RWPE2 (cell line): ENCODE data around the gene CEP104.

Experiments
- ATAC-seq: fragments of 200-7000 bp; cut with Tn5 transposase; 3 replicates; pipeline ENCODE4 v1.9.1; 2021; ENCODE audit warnings: low read depth
- DNase-seq: peaks from one replicate; pipeline ENCODE4 v3.0.0-alpha.2; 2020; ENCODE audit warnings: low spot score
- H3K27ac ChIP-seq: fragments of 450-650 bp; 2 replicates; pipeline ENCODE4 v1.5.1; 2017; ENCODE audit warnings: mild to moderate bottlenecking; ENCODE audit not compliant: poor library complexity, severe bottlenecking
- H3K27me3 ChIP-seq: fragments of 250-450 bp; sonication (Bioruptor Pico); 2 replicates; pipeline ENCODE4 v1.5.1; 2021; ENCODE audit warnings: mild to moderate bottlenecking, moderate library complexity; ENCODE audit not compliant: insufficient read depth, poor library complexity, severe bottlenecking
- H3K36me3 ChIP-seq: fragments of 250-450 bp; sonication (Bioruptor Pico); 2 replicates; pipeline ENCODE4 v1.5.1; 2020; ENCODE audit warnings: low read depth, mild to moderate bottlenecking, moderate library complexity
- H3K4me1 ChIP-seq: fragments of 250-450 bp; sonication (Bioruptor Pico); 2 replicates; pipeline ENCODE4 v1.5.1; 2021; ENCODE audit warnings: mild to moderate bottlenecking, moderate library complexity; ENCODE audit not compliant: insufficient read depth, poor library complexity, severe bottlenecking
- H3K4me3 ChIP-seq: fragments of 250-450 bp; sonication (Bioruptor Pico); 2 replicates; pipeline ENCODE4 v1.5.1; 2021; ENCODE audit warnings: mild to moderate bottlenecking, moderate library complexity; ENCODE audit not compliant: severe bottlenecking
- H3K9me3 ChIP-seq: fragments of 250-450 bp; sonication (Bioruptor Pico); 2 replicates; pipeline ENCODE4 v1.5.1; 2021; ENCODE audit warnings: mild to moderate bottlenecking, moderate library complexity; ENCODE audit not compliant: severe bottlenecking
- TF ChIP-seq, protein P1 (sequence below): fragments of 450-650 bp; IDR thresholded peaks from one replicate; pipeline ENCODE4 v1.5.1; 2017; ENCODE audit warnings: mild to moderate bottlenecking, moderate library complexity; ENCODE audit not compliant: poor library complexity, severe bottlenecking

Gene CEP104

DNA sequence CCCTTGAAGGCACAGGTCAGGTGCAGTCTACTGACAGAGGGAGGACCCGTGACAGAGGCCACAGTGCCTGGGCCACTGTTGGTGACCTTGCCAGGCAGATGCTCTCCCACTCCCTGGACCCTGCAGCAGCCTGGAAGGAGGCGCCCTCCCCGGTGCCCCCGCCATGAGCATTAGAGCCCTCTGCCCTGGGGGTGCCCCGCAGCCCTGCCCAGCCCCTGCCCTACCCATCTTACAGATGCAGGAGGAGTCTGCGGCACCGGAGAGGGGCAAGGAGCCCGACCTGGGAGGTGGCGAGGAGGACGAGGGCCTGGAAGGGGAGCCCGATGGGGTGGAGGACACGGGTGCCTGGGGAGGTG lies 94.2 kb downstream of the CEP104 start:
- Histone ChIP-seq H3K27me3 (peaks cover 11% of the 10 kb centered on the region), H3K4me3 (no peak overlapping the region), H3K36me3 (no peaks in the 10 kb centered on the region), H3K4me1 (no peaks in the 10 kb centered on the region), H3K27ac (no peak overlapping the region), H3K9me3 (peaks cover 4% of the 10 kb centered on the region)
- ATAC-seq (no peak), DNase-seq (peak; percentile 62)
- TF ChIP-seq, protein P1, sequence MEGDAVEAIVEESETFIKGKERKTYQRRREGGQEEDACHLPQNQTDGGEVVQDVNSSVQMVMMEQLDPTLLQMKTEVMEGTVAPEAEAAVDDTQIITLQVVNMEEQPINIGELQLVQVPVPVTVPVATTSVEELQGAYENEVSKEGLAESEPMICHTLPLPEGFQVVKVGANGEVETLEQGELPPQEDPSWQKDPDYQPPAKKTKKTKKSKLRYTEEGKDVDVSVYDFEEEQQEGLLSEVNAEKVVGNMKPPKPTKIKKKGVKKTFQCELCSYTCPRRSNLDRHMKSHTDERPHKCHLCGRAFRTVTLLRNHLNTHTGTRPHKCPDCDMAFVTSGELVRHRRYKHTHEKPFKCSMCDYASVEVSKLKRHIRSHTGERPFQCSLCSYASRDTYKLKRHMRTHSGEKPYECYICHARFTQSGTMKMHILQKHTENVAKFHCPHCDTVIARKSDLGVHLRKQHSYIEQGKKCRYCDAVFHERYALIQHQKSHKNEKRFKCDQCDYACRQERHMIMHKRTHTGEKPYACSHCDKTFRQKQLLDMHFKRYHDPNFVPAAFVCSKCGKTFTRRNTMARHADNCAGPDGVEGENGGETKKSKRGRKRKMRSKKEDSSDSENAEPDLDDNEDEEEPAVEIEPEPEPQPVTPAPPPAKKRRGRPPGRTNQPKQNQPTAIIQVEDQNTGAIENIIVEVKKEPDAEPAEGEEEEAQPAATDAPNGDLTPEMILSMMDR = no peak

DNA sequence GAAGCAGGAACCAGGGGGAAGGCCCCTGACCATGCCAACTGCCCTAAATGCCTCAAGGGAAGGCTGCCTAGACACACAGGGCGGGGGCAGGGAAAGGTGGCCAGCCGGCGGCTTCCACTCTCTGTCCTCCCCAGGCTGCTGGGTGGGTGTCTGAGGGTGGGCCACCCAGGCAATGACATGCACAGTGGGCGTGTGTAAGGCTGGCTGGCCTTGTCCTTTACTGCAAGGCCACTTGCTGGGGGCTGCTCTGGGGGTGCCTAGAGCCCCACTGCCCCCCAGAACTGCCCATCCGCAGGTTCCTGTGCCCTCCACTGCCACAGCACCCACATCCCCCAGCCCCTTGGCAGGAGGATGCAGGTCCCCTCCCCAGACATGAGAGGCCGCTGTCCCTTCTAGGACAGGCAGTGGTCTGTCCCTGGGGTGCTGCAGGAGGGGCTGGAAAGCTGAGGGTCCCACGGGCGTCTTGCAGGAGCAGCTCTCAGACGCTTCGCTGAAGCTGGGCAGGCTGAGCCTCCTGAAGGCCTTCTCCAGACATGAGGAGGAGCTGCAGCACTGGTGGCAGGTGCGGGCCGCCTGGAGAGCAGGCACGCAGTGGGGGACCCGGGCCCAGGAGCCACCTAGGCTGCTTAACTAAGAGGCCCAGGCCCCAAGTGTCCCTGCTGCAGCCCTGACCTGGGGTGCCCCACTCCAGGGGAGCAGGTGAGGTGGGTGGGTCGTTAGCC lies 94.7 kb downstream of the CEP104 start:
- Histone ChIP-seq H3K27ac (no peak overlapping the region), H3K27me3 (peaks cover 11% of the 10 kb centered on the region), H3K4me1 (no peaks in the 10 kb centered on the region), H3K4me3 (no peak overlapping the region), H3K9me3 (peaks cover 4% of the 10 kb centered on the region), H3K36me3 (no peaks in the 10 kb centered on the region)
- ATAC-seq (no peak), DNase-seq (peak; percentile 56)
- TF ChIP-seq, protein P1 = no peak
